ENCODE data around the gene LINC01488.

The LINC01488 gene

GRCh38 chr11:69456712-69457111, 24.8 kb upstream of the LINC01488 start:
- Histone ChIP-seq H3K36me3 (ENCODE audit: control insufficient read depth, insufficient read depth, low read length) (no peaks in the 10 kb centered on the region), H3K4me1 (ENCODE audit: control insufficient read depth, insufficient read depth, low read length) (peaks cover 4% of the 10 kb centered on the region; the same call in 1 of the 2 replicates), H3K9me3 (ENCODE audit: control insufficient read depth, insufficient read depth, low read length) (no peaks in the 10 kb centered on the region), H3K27me3 (ENCODE audit: control insufficient read depth, insufficient read depth, low read length) (peaks cover 3% of the 10 kb centered on the region; the same call in 1 of the 2 replicates), H3K9ac (ENCODE audit: low read depth, low read length) (no peak overlapping the region), H3K4me3 (ENCODE audit: low read depth, low read length) (no peak overlapping the region), H3K27ac (ENCODE audit: low read depth, low read length) (no peak overlapping the region)

DNA sequence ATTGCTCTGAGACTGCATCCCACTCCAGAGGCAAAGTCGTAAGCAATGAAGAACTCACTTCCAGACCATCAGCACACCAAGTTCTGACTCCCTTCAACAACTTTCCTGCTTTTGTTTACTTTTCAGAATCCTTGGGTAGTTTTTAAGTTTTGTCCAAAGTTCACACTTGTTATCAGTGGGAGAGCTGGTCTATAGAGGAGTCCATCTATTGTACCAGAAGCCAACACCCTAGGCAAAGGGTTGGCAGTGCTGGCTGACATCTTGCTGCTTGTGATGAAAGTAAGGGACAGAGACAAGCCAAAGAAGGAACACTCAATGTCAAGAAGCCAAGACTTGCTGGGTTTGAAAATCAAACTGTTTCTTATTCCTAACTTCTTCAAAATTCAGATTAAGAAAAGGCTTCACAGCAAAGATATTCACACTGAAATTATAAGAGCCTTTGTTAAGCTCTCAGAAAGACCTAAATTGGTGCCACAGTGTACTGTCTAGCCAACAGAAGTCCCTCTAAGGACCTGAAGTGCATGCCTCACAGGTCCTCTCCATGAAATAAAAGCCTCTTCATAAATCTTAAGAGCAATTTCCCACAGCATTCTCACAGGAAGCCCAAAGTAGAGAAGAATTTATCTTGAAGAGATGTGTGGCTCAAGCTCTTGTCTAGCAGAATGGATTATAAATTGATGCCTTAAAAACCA, 21.5 kb upstream of the LINC01488 start:
- H3K27ac ChIP-seq (ENCODE audit: low read depth, low read length) = no peak overlapping the region
- no peak overlapping the region for H3K9ac ChIP-seq (ENCODE audit: low read depth, low read length)
- no peaks in the 10 kb centered on the region for H3K9me3 ChIP-seq (ENCODE audit: control insufficient read depth, insufficient read depth, low read length)
- H3K4me3 ChIP-seq (ENCODE audit: low read depth, low read length) = no peak overlapping the region
- peaks cover 8% of the 10 kb centered on the region; the same call in 1 of the 2 replicates for H3K4me1 ChIP-seq (ENCODE audit: control insufficient read depth, insufficient read depth, low read length)
- no peaks in the 10 kb centered on the region for H3K36me3 ChIP-seq (ENCODE audit: control insufficient read depth, insufficient read depth, low read length)
- H3K27me3 ChIP-seq (ENCODE audit: control insufficient read depth, insufficient read depth, low read length) = peaks cover 3% of the 10 kb centered on the region; the same call in 1 of the 2 replicates

- Histone ChIP-seq H3K4me1 (ENCODE audit: control insufficient read depth, insufficient read depth, low read length) (peaks cover 8% of the 10 kb centered on the region; the same call in 1 of the 2 replicates), H3K27ac (ENCODE audit: low read depth, low read length) (no peak overlapping the region), H3K36me3 (ENCODE audit: control insufficient read depth, insufficient read depth, low read length) (no peaks in the 10 kb centered on the region), H3K9ac (ENCODE audit: low read depth, low read length) (no peak overlapping the region), H3K27me3 (ENCODE audit: control insufficient read depth, insufficient read depth, low read length) (peaks cover 3% of the 10 kb centered on the region; the same call in 1 of the 2 replicates), H3K4me3 (ENCODE audit: low read depth, low read length) (no peak overlapping the region), H3K9me3 (ENCODE audit: control insufficient read depth, insufficient read depth, low read length) (no peaks in the 10 kb centered on the region)
These were observed 20.8 kb upstream of the LINC01488 start for GRCh38 chr11:69460540-69461257.

DNA sequence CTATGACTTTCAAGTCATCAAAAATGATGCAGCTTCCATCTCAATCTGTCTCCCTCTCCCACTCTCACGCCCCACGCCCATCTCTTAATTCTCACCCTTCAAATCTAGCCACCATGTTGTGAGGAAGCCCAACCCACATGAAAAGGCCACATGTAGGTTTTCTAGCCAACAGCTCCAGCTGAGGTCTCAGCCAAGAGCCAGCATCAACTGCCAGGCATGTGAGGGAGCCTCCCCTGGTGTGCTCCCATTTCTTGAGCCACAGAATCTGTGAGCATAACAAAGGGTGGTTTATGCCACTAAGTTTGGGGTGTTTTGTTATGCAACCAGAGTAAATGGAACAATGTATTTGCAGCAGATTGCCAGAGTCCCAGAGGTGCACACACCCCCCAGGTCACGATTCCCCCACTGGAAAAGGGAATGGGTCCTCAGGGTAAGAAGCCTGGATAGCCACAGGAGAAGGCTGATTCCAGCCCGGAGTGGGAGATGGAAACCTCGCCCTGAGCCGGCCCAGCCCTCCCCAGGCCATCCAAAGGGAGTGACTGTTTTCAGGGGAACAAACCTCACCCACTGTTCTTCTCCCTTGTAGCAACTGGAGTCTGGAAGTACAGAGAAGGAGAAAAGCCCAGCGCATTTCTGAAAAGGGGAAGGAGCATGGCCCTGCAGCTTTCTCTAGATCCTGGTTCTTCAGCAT, 20.0 kb upstream of the LINC01488 start:
- no peak overlapping the region for H3K9ac ChIP-seq (ENCODE audit: low read depth, low read length)
- H3K27ac ChIP-seq (ENCODE audit: low read depth, low read length) = no peak overlapping the region
- no peaks in the 10 kb centered on the region for H3K9me3 ChIP-seq (ENCODE audit: control insufficient read depth, insufficient read depth, low read length)
- no peaks in the 10 kb centered on the region for H3K36me3 ChIP-seq (ENCODE audit: control insufficient read depth, insufficient read depth, low read length)
- peaks cover 3% of the 10 kb centered on the region; the same call in 1 of the 2 replicates for H3K27me3 ChIP-seq (ENCODE audit: control insufficient read depth, insufficient read depth, low read length)
- H3K4me1 ChIP-seq (ENCODE audit: control insufficient read depth, insufficient read depth, low read length) = peaks cover 8% of the 10 kb centered on the region; the same call in 1 of the 2 replicates
- no peak overlapping the region for H3K4me3 ChIP-seq (ENCODE audit: low read depth, low read length)

DNA sequence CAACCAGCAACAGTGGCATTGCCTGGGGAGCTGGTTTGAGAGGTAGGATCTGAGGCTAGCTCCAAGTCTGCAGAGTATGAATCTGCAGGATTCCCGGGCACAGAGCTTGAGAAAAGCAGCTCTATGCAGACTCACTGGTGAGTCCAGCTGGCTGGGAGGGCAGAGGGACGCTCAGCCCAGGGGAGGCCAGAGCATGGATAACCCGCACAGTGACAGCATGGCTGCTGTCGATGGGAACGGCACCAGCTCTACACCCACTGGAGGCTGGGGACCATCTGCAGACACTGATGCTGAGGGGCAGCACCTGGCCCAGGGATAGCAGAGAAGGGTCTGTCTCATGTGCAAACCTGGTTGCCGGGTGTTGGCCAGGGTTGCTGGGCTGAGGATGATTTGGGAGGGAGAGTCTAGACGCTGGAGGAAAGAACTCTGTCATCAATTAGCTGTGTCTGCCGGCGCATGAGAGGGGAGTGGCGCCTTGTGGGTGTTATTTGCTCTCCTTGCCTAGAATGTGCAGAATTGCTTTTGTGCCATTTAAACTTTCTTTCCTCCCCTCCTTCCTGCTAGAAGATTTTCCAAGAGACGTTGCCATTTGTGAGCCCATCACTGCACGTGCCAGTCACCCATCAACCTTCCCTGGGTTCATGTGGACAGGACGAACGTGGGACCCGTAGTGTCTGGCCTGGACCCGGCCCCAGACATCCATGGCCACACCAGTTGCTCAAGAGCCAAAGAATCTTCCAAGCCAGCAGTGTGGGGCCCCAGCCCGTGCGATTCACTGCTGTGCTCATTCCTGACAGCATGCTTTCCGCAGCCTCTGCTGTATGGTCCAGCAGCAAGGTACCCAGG, 19.1 kb upstream of the LINC01488 start:
- Histone ChIP-seq H3K27me3 (ENCODE audit: control insufficient read depth, insufficient read depth, low read length) (peaks cover 3% of the 10 kb centered on the region; the same call in 1 of the 2 replicates), H3K27ac (ENCODE audit: low read depth, low read length) (no peak overlapping the region), H3K9ac (ENCODE audit: low read depth, low read length) (no peak overlapping the region), H3K36me3 (ENCODE audit: control insufficient read depth, insufficient read depth, low read length) (no peaks in the 10 kb centered on the region), H3K4me3 (ENCODE audit: low read depth, low read length) (no peak overlapping the region), H3K4me1 (ENCODE audit: control insufficient read depth, insufficient read depth, low read length) (peaks cover 8% of the 10 kb centered on the region; the same call in 1 of the 2 replicates), H3K9me3 (ENCODE audit: control insufficient read depth, insufficient read depth, low read length) (no peaks in the 10 kb centered on the region)

DNA sequence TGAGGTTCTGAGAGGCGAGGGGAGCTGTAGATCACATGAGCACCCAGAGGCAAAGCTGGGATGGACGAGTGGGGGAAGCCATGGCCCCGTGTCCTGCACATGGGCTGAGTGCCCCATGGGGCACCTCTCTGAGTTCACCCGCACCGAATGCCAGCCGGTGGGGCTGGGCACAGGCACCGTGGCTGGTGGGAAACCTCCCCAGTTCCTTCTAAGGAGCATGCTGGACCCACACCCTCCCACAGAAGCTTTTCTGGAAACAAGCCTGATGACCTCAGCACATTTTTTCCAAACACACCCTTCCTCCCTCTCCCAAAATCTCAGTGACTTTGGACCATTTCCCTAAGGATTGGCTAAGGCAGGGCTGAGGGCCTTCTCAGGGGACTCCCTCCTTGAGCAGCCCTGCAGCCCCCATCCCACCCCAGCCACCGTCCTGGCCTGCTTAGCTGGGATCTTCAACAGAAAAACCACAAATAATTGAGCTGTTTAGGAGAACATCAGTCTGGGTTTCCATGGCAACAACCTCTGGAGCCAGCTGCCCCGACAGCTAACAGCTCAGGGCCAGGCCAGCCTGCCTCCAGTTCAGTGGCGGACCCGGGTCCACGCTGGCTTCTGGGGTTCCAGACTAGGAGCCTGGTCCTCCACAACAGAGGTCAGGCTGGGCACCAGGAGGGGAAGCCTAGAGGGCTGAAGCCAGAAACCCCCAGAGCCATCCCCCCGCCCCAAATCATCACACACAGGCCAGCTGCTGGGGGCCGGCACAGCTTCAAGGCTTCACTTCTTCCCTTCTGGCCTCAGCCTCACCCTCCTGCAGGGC, 18.1 kb upstream of the LINC01488 start:
- Histone ChIP-seq H3K9ac (ENCODE audit: low read depth, low read length) (no peak overlapping the region), H3K4me1 (ENCODE audit: control insufficient read depth, insufficient read depth, low read length) (peaks cover 8% of the 10 kb centered on the region; the same call in 1 of the 2 replicates), H3K4me3 (ENCODE audit: low read depth, low read length) (no peak overlapping the region), H3K36me3 (ENCODE audit: control insufficient read depth, insufficient read depth, low read length) (no peaks in the 10 kb centered on the region), H3K27ac (ENCODE audit: low read depth, low read length) (no peak overlapping the region), H3K9me3 (ENCODE audit: control insufficient read depth, insufficient read depth, low read length) (no peaks in the 10 kb centered on the region), H3K27me3 (ENCODE audit: control insufficient read depth, insufficient read depth, low read length) (peaks cover 3% of the 10 kb centered on the region; the same call in 1 of the 2 replicates)

DNA sequence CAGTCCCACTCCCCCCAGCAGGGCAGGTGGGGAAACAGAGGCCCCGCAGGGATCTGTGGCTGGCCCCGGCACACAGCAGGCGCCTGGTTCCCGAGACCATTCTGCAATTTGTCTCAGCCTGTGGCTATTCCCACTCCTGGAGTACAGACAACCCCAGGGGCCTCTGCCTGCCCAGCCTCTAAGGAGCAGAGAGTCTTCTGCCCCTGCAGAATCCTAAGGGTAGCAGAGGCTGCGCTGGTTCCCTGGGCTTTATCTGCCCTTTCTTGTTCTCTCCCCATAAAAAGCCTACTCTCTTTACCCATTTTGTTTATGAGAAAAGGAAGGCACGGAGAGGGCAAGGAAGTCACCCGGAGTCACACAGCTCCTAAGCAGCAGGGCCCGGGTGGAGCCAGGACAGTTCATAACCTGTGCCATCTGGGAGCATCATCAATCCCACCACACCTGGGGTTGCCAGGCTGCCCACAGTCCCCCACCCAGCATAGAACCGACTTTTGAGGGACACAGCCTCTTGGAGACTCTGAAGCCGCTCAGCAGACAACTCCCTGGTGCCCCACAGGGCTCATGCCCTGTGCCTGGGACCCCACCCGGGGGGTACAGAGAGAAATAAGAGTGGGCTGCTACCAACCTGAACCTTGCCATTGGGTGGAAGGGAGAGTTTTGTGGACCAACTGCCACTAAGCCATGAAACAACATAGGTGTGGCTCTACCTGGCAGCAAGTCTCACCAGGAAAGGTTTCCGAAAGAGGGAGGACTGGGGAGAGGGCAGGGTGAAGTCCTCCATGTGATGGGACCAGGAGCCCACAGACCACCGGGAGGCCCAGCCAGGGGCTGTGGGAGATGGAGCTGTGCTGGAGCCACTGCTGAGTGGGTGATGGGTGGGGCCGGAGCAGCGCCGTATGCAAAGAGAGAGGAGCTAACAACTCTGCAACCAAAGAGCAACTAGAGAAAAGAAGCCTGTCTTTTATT, 17.2 kb upstream of the LINC01488 start:
- no peaks in the 10 kb centered on the region for H3K9me3 ChIP-seq (ENCODE audit: control insufficient read depth, insufficient read depth, low read length)
- no peak overlapping the region for H3K4me3 ChIP-seq (ENCODE audit: low read depth, low read length)
- no peaks in the 10 kb centered on the region for H3K36me3 ChIP-seq (ENCODE audit: control insufficient read depth, insufficient read depth, low read length)
- H3K27ac ChIP-seq (ENCODE audit: low read depth, low read length) = no peak overlapping the region
- H3K9ac ChIP-seq (ENCODE audit: low read depth, low read length) = no peak overlapping the region
- peaks cover 8% of the 10 kb centered on the region; the same call in 1 of the 2 replicates for H3K4me1 ChIP-seq (ENCODE audit: control insufficient read depth, insufficient read depth, low read length)
- H3K27me3 ChIP-seq (ENCODE audit: control insufficient read depth, insufficient read depth, low read length) = peaks cover 3% of the 10 kb centered on the region; the same call in 1 of the 2 replicates

DNA sequence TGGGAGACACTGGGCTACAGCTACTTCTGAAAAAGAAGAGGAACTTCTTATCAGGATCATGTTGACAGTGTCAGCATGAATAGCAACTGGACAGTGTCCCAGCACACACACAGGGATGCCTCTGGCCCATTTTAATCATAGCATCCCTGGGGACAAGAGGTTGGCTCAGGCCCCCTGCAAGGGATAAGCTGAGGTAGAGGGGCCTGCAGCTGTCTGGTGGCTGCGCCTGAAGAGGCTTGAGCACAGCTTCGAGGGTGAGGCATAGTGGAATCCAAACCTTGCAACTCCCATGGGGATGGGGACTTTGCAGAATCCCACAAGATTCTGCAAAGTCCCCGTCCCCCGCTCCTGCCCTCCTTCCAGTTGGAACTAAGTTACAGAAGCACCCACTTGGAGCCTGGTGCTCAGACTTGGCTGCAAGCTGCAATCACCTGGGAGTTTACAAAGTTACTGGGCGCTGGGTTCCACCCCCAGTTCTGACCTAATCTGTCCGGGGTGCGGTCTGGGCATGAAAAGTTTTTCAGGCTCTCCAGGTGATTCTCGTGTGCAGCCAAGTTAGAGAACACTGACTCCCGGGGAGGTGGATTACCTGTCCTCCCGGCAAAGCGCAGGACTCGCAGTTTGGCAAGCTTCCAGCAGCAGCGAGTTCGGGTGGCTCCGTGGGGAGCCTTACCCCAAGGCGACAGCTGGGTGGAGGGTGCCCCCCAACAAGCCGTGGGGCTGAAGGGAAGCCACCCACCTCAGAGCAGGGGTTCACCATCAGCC, 16.0 kb upstream of the LINC01488 start:
- Histone ChIP-seq H3K36me3 (ENCODE audit: control insufficient read depth, insufficient read depth, low read length) (no peaks in the 10 kb centered on the region), H3K27ac (ENCODE audit: low read depth, low read length) (no peak overlapping the region), H3K4me3 (ENCODE audit: low read depth, low read length) (no peak overlapping the region), H3K27me3 (ENCODE audit: control insufficient read depth, insufficient read depth, low read length) (no peaks in the 10 kb centered on the region), H3K9me3 (ENCODE audit: control insufficient read depth, insufficient read depth, low read length) (no peaks in the 10 kb centered on the region), H3K4me1 (ENCODE audit: control insufficient read depth, insufficient read depth, low read length) (peaks cover 8% of the 10 kb centered on the region; the same call in 1 of the 2 replicates), H3K9ac (ENCODE audit: low read depth, low read length) (no peak overlapping the region)

Data from HUES48 (cell line).